Ectodermal cell (in vitro differentiated cells): ENCODE results near the gene MAST3.
A peak's percentile ranks its signal among the peaks of the same experiment; 100 is the strongest.

Experiments
- H3K27ac ChIP-seq: 2 replicates; pipeline ENCODE4 v1.7.0; 2013; ENCODE audit warnings: mild to moderate bottlenecking, low read depth, low read length; ENCODE audit not compliant: insufficient read depth, poor library complexity, severe bottlenecking
- H3K27me3 ChIP-seq: 2 replicates; pipeline ENCODE4 v1.7.0; 2013; ENCODE audit warnings: mild to moderate bottlenecking, low read length; ENCODE audit not compliant: insufficient read depth, control insufficient read depth, poor library complexity, severe bottlenecking
- H3K36me3 ChIP-seq: one replicate; pipeline ENCODE4 v1.7.0; 2013; ENCODE audit warnings: low read length; ENCODE audit not compliant: control insufficient read depth, insufficient read depth
- H3K4me1 ChIP-seq: one replicate; pipeline ENCODE4 v1.7.0; 2013; ENCODE audit warnings: low read length; ENCODE audit not compliant: control insufficient read depth, insufficient read depth
- H3K4me3 ChIP-seq: 2 replicates; pipeline ENCODE4 v1.7.0; 2013; ENCODE audit warnings: low read depth, low read length, control low read depth; ENCODE audit not compliant: insufficient read depth
- H3K9me3 ChIP-seq: 2 replicates; pipeline ENCODE4 v1.7.0; 2013; ENCODE audit warnings: mild to moderate bottlenecking, low read length, moderate library complexity; ENCODE audit not compliant: control insufficient read depth
- WGBS, 2 experiments: methylation state at CpG; one replicate each; pipeline ENCODE4 v1.1.7; 2013; ENCODE audit warnings: missing lambda C conversion rate in 2 of 2; 5-methylcytosine and 5-hydroxymethylcytosine counted together

MAST3 gene

GRCh38 chr19:18109733-18110608 lies 12.4 kb downstream of the MAST3 start:
- Histone ChIP-seq H3K4me3 (peak overlapping the region; percentile 64), H3K27ac (no peak overlapping the region), H3K9me3 (no peaks in the 10 kb centered on the region), H3K4me1 (no peaks in the 10 kb centered on the region), H3K36me3 (no peaks in the 10 kb centered on the region), H3K27me3 (peaks cover 32% of the 10 kb centered on the region)
- WGBS, 2 experiments, result 1% methylated on average over 92 of the region's 92 CpGs

- peaks cover 32% of the 10 kb centered on the region for H3K27me3 ChIP-seq
- H3K36me3 ChIP-seq, result no peaks in the 10 kb centered on the region
- no peaks in the 10 kb centered on the region for H3K4me1 ChIP-seq
- 45 to 47% methylated on average over 22 of the region's 22 CpGs for WGBS, 2 experiments
- H3K9me3 ChIP-seq, result no peaks in the 10 kb centered on the region
- H3K4me3 ChIP-seq, result peak overlapping the region; percentile 64
- H3K27ac ChIP-seq, result no peak overlapping the region
Observed at GRCh38 chr19:18110609-18111232, 13.1 kb downstream of the MAST3 start.

GRCh38 chr19:18112989-18113478 lies 15.5 kb downstream of the MAST3 start:
- Histone ChIP-seq H3K4me3 (no peak overlapping the region), H3K4me1 (no peaks in the 10 kb centered on the region), H3K9me3 (no peaks in the 10 kb centered on the region), H3K27ac (no peak overlapping the region), H3K36me3 (no peaks in the 10 kb centered on the region), H3K27me3 (peaks cover 32% of the 10 kb centered on the region)
- 31 to 32% methylated on average over 9 of the region's 9 CpGs for WGBS, 2 experiments

GRCh38 chr19:18113827-18114226 lies 16.2 kb downstream of the MAST3 start:
- peaks cover 26% of the 10 kb centered on the region for H3K27me3 ChIP-seq
- no peak overlapping the region for H3K27ac ChIP-seq
- H3K9me3 ChIP-seq, result no peaks in the 10 kb centered on the region
- H3K4me1 ChIP-seq, result no peaks in the 10 kb centered on the region
- no peaks in the 10 kb centered on the region for H3K36me3 ChIP-seq
- 92 to 93% methylated on average over 5 of the region's 5 CpGs for WGBS, 2 experiments
- no peak overlapping the region for H3K4me3 ChIP-seq

- 95 to 97% methylated on average over 4 of the region's 4 CpGs for WGBS, 2 experiments
Observed at GRCh38 chr19:18114483-18114882, 16.9 kb downstream of the MAST3 start.

GRCh38 chr19:18117364-18117691 lies 19.8 kb downstream of the MAST3 start:
- H3K27me3 ChIP-seq, result no peaks in the 10 kb centered on the region
- H3K9me3 ChIP-seq, result no peaks in the 10 kb centered on the region
- peak overlapping the region; percentile 19 for H3K4me3 ChIP-seq
- 53 to 57% methylated on average over 11 of the region's 11 CpGs for WGBS, 2 experiments
- no peaks in the 10 kb centered on the region for H3K36me3 ChIP-seq
- no peak overlapping the region for H3K27ac ChIP-seq
- H3K4me1 ChIP-seq, result no peaks in the 10 kb centered on the region

More at GRCh38 chr19:18114483-18114882, 16.9 kb downstream of the MAST3 start:
- peaks cover 20% of the 10 kb centered on the region for H3K27me3 ChIP-seq
- H3K4me3 ChIP-seq, result no peak overlapping the region
- H3K9me3 ChIP-seq, result no peaks in the 10 kb centered on the region
- H3K4me1 ChIP-seq, result no peaks in the 10 kb centered on the region
- H3K27ac ChIP-seq, result no peak overlapping the region
- no peaks in the 10 kb centered on the region for H3K36me3 ChIP-seq

GRCh38 chr19:18117692-18118378 lies 20.3 kb downstream of the MAST3 start:
- H3K4me3 ChIP-seq, result peak overlapping the region; percentile 50
- peak overlapping the region; percentile 38 for H3K27ac ChIP-seq
- no peaks in the 10 kb centered on the region for H3K27me3 ChIP-seq
- H3K4me1 ChIP-seq, result no peaks in the 10 kb centered on the region
- 0% methylated on average over 86 of the region's 86 CpGs for WGBS, 2 experiments
- H3K36me3 ChIP-seq, result no peaks in the 10 kb centered on the region
- H3K9me3 ChIP-seq, result no peaks in the 10 kb centered on the region

- WGBS, 2 experiments, result 49% methylated on average over 14 of the region's 14 CpGs
- Histone ChIP-seq H3K36me3 (no peaks in the 10 kb centered on the region), H3K9me3 (no peaks in the 10 kb centered on the region), H3K27ac (no peak overlapping the region), H3K4me1 (no peaks in the 10 kb centered on the region), H3K27me3 (no peaks in the 10 kb centered on the region), H3K4me3 (peak overlapping the region; percentile 50)
Observed at GRCh38 chr19:18118420-18119012, 20.9 kb downstream of the MAST3 start.

- Histone ChIP-seq H3K36me3 (no peaks in the 10 kb centered on the region), H3K4me3 (no peak overlapping the region), H3K27me3 (no peaks in the 10 kb centered on the region), H3K4me1 (no peaks in the 10 kb centered on the region), H3K9me3 (no peaks in the 10 kb centered on the region), H3K27ac (no peak overlapping the region)
- 84 to 86% methylated on average over 13 of the region's 13 CpGs for WGBS, 2 experiments
Observed at GRCh38 chr19:18119013-18119716, 21.6 kb downstream of the MAST3 start.
